Uterus (tissue), 4 donors: ENCODE data around the gene ARRDC1. TPM values are rescaled to one million over a fixed set of nuclear protein-coding genes. Genes with fewer than 3 reads are reported as not detected.

ENCODE experiments used
- DNase-seq, 2 donors: peaks; one replicate each; pipeline ENCODE4 v3.0.0-alpha.2; 2019 to 2020
- H3K27ac ChIP-seq, 2 donors: fragments of 200-600 bp; sonication (generic); 1 replicate in 1 of 2; 2 replicates in 1 of 2; pipeline ENCODE4 v1.5.1; 2016 to 2018
- H3K27me3 ChIP-seq, 2 donors: fragments of 200-600 bp; sonication (generic); one replicate each; pipeline ENCODE4 v1.5.1; 2018 to 2019; ENCODE audit warnings: control low read depth in 1 of 2
- H3K36me3 ChIP-seq, 2 donors: fragments of 200-600 bp; sonication (generic); one replicate each; pipeline ENCODE4 v1.5.1; 2019; ENCODE audit warnings: control low read depth in 1 of 2
- H3K4me1 ChIP-seq, 2 donors: fragments of 200-600 bp; sonication (generic); one replicate each; pipeline ENCODE4 v1.5.1; 2018 to 2019; ENCODE audit warnings: control low read depth in 1 of 2
- H3K4me3 ChIP-seq, 2 donors: fragments of 200-600 bp; sonication (generic); 1 replicate in 1 of 2; 2 replicates in 1 of 2; pipeline ENCODE4 v1.5.1; 2018 to 2019; ENCODE audit warnings: mild to moderate bottlenecking in 1 of 2
- H3K9me3 ChIP-seq, 2 donors: fragments of 200-600 bp; sonication (generic); one replicate each; pipeline ENCODE4 v1.5.1; 2019; ENCODE audit warnings: control low read depth in 1 of 2
- POLR2A ChIP-seq, 2 donors: fragments of 450-650 bp; IDR thresholded peaks; one replicate each; pipeline ENCODE4 v1.6.1; 2016; ENCODE audit warnings: antibody characterized with exemption in 2 of 2, mild to moderate bottlenecking in 1 of 2, moderate library complexity in 1 of 2
- intact Hi-C: fragments of 100-400 bp; cut with DNase I; formaldehyde crosslinking; loops from one replicate; pipeline ENCODE4 v1.15.1; 2023; ENCODE audit warnings: low total_unique reads
- total RNA-seq, 4 donors: library from RNA; depleted of rRNA in 3 of 4; stranded (reverse); fragments of >200 nt in 3 of 4; gene quantifications; one replicate each; pipeline versions ENCODE4 v1.1.0 to v1.2.4, GENCODE V29; 2014 to 2023
- TF ChIP-seq, protein P1 (sequence below), 4 experiments: fragments of 200-600 bp in 2 of 4; fragments of 450-650 bp in 2 of 4; sonication (generic) in 2 of 4; IDR thresholded peaks; one replicate each; pipeline ENCODE4 v1.5.1; 2016 to 2019; ENCODE audit warnings: antibody characterized with exemption in 4 of 4, mild to moderate bottlenecking in 2 of 4, moderate library complexity in 1 of 4
- donor health status: DM: yes; HTN: yes; CAD: no.

ARRDC1 gene, protein sequence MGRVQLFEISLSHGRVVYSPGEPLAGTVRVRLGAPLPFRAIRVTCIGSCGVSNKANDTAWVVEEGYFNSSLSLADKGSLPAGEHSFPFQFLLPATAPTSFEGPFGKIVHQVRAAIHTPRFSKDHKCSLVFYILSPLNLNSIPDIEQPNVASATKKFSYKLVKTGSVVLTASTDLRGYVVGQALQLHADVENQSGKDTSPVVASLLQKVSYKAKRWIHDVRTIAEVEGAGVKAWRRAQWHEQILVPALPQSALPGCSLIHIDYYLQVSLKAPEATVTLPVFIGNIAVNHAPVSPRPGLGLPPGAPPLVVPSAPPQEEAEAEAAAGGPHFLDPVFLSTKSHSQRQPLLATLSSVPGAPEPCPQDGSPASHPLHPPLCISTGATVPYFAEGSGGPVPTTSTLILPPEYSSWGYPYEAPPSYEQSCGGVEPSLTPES
- total RNA-seq = 10 to 100 TPM; 10.3 to 25.1 (median 21.3) TPM

GRCh38 chr9:137605121-137606004, at the start of gene ARRDC1:
Gene ARRDC1, plus strand, starts transcription at chr9:137605686. Its CDS starts 32 bp downstream, at chr9:137605718.
- Histone ChIP-seq H3K27ac (peak within 1 kb of the TSS; percentile 15 to 66), H3K36me3 (no peaks in the 10 kb centered on the region), H3K9me3 (no peaks in the 10 kb centered on the region), H3K27me3 (no peaks in the 10 kb centered on the region), H3K4me1 (peaks cover 0 to 21% of the 10 kb centered on the region in 2 donors), H3K4me3 (peak within 1 kb of the TSS; percentile 47 to 81)
- TF ChIP-seq POLR2A (IDR thresholded peaks at IDR 0.05) = peak; percentile 11 to 71
- TF ChIP-seq, protein P1, sequence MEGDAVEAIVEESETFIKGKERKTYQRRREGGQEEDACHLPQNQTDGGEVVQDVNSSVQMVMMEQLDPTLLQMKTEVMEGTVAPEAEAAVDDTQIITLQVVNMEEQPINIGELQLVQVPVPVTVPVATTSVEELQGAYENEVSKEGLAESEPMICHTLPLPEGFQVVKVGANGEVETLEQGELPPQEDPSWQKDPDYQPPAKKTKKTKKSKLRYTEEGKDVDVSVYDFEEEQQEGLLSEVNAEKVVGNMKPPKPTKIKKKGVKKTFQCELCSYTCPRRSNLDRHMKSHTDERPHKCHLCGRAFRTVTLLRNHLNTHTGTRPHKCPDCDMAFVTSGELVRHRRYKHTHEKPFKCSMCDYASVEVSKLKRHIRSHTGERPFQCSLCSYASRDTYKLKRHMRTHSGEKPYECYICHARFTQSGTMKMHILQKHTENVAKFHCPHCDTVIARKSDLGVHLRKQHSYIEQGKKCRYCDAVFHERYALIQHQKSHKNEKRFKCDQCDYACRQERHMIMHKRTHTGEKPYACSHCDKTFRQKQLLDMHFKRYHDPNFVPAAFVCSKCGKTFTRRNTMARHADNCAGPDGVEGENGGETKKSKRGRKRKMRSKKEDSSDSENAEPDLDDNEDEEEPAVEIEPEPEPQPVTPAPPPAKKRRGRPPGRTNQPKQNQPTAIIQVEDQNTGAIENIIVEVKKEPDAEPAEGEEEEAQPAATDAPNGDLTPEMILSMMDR (IDR thresholded peaks at IDR 0.05) = no peak
- peak; percentile 90 to 92 for DNase-seq
- intact Hi-C loops = no loop called here

- TF ChIP-seq, protein P1 (IDR thresholded peaks at IDR 0.05) = no peak
- H3K36me3 ChIP-seq = no peaks in the 10 kb centered on the region
- no peak for DNase-seq
- H3K4me1 ChIP-seq = peaks cover 0 to 5% of the 10 kb centered on the region in 2 donors
- no peaks in the 10 kb centered on the region for H3K27me3 ChIP-seq
- no peaks in the 10 kb centered on the region for H3K9me3 ChIP-seq
- H3K4me3 ChIP-seq = no peak overlapping the region
- H3K27ac ChIP-seq = no peak overlapping the region
- intact Hi-C loops = no loop called here
Measured at GRCh38 chr9:137556069-137556838, 49.2 kb upstream of the ARRDC1 start.

DNA sequence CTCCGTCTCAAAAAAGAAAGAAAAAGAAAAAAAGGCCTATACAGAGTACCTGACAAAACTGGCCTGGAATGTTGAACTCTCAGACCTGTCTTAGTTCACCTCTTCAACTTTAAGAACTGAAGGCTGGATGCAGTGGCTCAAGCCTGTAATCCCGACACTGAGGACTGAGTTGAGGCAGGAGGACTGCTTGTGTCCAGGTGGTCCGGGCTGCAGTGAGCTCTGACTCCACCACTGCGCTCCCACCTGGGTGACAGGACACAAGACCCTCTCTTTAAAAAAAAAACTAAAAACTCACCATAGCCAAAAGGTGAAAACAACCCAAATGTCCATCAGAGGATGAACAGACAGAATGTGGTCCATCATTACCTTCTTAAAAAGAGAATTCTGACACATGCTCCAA, 47.4 kb upstream of the ARRDC1 start:
- intact Hi-C loops = no loop called here
- no peaks in the 10 kb centered on the region for H3K9me3 ChIP-seq
- no peaks in the 10 kb centered on the region for H3K36me3 ChIP-seq

GRCh38 chr9:137564134-137564533, 41.4 kb upstream of the ARRDC1 start:
- no peaks in the 10 kb centered on the region for H3K36me3 ChIP-seq
- no peaks in the 10 kb centered on the region for H3K9me3 ChIP-seq
- no peak overlapping the region for H3K27ac ChIP-seq
- H3K4me3 ChIP-seq = no peak overlapping the region
- H3K4me1 ChIP-seq = no peaks in the 10 kb centered on the region
- intact Hi-C loops = no loop called here
- DNase-seq = no peak
- no peaks in the 10 kb centered on the region for H3K27me3 ChIP-seq
- TF ChIP-seq, protein P1 (IDR thresholded peaks at IDR 0.05) = no peak
- no peak for TF ChIP-seq POLR2A (IDR thresholded peaks at IDR 0.05)

More for the DNA sequence above, 47.4 kb upstream of the ARRDC1 start:
- TF ChIP-seq, protein P1 (IDR thresholded peaks at IDR 0.05) = no peak
- no peak for TF ChIP-seq POLR2A (IDR thresholded peaks at IDR 0.05)
- no peak overlapping the region for H3K4me3 ChIP-seq
- no peak for DNase-seq
- no peak overlapping the region for H3K27ac ChIP-seq
- no peaks in the 10 kb centered on the region for H3K27me3 ChIP-seq
- no peaks in the 10 kb centered on the region for H3K4me1 ChIP-seq
